Measurements from ENCODE around the gene ATP2B3. TPM values are rescaled to one million over a fixed set of nuclear protein-coding genes. Genes with fewer than 3 reads are reported as not detected.

ATP2B3 gene
- total and polyA plus RNA-seq, 2 experiments from 2014 or later, result 0.17 TPM; not detected in 1

DNA sequence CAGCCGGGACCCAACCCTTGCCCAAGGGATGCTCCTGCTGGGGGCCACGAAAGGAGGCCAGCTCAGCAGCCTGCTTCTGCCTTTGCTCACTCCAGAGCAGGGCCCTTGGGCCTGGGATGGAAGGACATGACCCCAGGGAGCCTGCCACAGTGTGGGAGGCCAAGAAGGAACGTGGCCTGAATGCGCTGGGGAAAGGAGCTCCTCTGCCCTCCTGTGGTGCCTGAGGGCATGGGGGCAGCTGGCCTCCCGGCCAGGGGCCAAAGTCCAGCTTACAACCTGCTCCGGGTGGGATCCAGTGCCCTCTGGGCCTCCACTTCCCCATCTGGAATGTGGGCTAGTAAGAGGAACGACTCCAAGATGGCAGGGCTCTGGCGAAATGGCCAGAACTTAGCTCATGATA, 2.0 kb upstream of the ATP2B3 start (continued):
- TF ChIP-seq, protein P1, sequence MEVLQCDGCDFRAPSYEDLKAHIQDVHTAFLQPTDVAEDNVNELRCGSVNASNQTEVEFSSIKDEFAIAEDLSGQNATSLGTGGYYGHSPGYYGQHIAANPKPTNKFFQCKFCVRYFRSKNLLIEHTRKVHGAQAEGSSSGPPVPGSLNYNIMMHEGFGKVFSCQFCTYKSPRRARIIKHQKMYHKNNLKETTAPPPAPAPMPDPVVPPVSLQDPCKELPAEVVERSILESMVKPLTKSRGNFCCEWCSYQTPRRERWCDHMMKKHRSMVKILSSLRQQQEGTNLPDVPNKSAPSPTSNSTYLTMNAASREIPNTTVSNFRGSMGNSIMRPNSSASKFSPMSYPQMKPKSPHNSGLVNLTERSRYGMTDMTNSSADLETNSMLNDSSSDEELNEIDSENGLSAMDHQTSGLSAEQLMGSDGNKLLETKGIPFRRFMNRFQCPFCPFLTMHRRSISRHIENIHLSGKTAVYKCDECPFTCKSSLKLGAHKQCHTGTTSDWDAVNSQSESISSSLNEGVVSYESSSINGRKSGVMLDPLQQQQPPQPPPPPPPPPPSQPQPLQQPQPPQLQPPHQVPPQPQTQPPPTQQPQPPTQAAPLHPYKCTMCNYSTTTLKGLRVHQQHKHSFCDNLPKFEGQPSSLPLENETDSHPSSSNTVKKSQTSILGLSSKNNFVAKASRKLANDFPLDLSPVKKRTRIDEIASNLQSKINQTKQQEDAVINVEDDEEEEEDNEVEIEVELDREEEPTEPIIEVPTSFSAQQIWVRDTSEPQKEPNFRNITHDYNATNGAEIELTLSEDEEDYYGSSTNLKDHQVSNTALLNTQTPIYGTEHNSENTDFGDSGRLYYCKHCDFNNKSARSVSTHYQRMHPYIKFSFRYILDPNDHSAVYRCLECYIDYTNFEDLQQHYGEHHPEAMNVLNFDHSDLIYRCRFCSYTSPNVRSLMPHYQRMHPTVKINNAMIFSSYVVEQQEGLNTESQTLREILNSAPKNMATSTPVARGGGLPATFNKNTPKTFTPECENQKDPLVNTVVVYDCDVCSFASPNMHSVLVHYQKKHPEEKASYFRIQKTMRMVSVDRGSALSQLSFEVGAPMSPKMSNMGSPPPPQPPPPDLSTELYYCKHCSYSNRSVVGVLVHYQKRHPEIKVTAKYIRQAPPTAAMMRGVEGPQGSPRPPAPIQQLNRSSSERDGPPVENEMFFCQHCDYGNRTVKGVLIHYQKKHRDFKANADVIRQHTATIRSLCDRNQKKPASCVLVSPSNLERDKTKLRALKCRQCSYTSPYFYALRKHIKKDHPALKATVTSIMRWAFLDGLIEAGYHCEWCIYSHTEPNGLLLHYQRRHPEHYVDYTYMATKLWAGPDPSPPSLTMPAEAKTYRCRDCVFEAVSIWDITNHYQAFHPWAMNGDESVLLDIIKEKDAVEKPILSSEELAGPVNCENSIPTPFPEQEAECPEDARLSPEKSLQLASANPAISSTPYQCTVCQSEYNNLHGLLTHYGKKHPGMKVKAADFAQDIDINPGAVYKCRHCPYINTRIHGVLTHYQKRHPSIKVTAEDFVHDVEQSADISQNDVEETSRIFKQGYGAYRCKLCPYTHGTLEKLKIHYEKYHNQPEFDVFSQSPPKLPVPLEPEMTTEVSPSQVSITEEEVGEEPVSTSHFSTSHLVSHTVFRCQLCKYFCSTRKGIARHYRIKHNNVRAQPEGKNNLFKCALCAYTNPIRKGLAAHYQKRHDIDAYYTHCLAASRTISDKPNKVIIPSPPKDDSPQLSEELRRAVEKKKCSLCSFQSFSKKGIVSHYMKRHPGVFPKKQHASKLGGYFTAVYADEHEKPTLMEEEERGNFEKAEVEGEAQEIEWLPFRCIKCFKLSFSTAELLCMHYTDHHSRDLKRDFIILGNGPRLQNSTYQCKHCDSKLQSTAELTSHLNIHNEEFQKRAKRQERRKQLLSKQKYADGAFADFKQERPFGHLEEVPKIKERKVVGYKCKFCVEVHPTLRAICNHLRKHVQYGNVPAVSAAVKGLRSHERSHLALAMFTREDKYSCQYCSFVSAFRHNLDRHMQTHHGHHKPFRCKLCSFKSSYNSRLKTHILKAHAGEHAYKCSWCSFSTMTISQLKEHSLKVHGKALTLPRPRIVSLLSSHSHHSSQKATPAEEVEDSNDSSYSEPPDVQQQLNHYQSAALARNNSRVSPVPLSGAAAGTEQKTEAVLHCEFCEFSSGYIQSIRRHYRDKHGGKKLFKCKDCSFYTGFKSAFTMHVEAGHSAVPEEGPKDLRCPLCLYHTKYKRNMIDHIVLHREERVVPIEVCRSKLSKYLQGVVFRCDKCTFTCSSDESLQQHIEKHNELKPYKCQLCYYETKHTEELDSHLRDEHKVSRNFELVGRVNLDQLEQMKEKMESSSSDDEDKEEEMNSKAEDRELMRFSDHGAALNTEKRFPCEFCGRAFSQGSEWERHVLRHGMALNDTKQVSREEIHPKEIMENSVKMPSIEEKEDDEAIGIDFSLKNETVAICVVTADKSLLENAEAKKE (CRISPR knock-in tag; IDR thresholded peaks at IDR 0.05), result no peak
- TF ChIP-seq CREB1 (CRISPR knock-in tag; IDR thresholded peaks at IDR 0.05; ENCODE audit: low read depth) (no peak), EZH2phosphoT487 (IDR thresholded peaks at IDR 0.05; ENCODE audit: unreplicated experiment) (no peak), POLR2AphosphoS5 (IDR thresholded peaks at IDR 0.05; ENCODE audit: low read depth) (no peak), NANOG (IDR thresholded peaks at IDR 0.05; ENCODE audit: borderline replicate concordance) (no peak)

DNA sequence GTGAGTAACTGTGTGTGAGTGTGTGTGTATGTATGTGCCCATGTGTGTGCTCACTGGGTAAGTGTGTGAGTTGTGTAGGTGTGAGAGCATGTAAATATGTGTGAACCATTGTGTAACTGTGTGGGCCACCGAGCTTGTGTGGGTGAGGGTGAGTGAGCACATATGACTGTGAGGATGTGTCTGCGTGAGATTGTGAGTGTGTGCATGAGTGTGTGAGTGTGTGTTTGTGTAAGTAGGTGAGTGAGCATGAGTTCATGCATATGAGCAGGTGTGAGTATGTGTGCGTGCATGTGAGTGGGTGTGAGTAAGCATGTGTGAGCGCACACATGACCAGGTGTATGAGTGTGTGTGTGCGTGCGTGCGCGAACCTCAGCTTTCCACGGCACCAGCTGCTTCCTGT, 1.4 kb upstream of the ATP2B3 start:
- Histone ChIP-seq H3K27ac (ENCODE audit: low read depth) (no peak overlapping the region), H3K9me2 (ENCODE audit: insufficient read depth) (no peaks in the 10 kb centered on the region), H3K4me1 (ENCODE audit: insufficient read depth) (no peaks in the 10 kb centered on the region), H3K27me3 (ENCODE audit: insufficient read depth) (peaks cover 30% of the 10 kb centered on the region), H2AFZ (no peak overlapping the region), H3F3A (replicated peaks; ENCODE audit: low read depth) (no peaks in the 10 kb centered on the region), H3K79me2 (replicated peaks; ENCODE audit: insufficient read depth) (no peaks in the 10 kb centered on the region), H3K4me3 (no peak overlapping the region), H3K4me2 (no peak overlapping the region), H4K20me1 (replicated peaks; ENCODE audit: insufficient read depth) (no peaks in the 10 kb centered on the region), H3K36me3 (ENCODE audit: insufficient read depth) (no peaks in the 10 kb centered on the region)
- H3K27ac Mint-ChIP-seq, result no peak overlapping the region
- H3K9me3 Mint-ChIP-seq, result no peaks in the 10 kb centered on the region
- peaks cover 3% of the 10 kb centered on the region; the same call in 2 of the 3 replicates for H3K4me1 Mint-ChIP-seq
- no peak for ATAC-seq
- peak overlapping the region; percentile 30; the same call in 1 of the 3 replicates for H3K4me3 Mint-ChIP-seq
- peaks cover 34% of the 10 kb centered on the region for H3K27me3 Mint-ChIP-seq (ENCODE audit: insufficient read depth, low read depth, poor library complexity)
- H3K36me3 Mint-ChIP-seq (ENCODE audit: low read depth), result no peaks in the 10 kb centered on the region; the same call in 2 of the 3 replicates
- DNase-seq (ENCODE audit: low spot score), result no peak
- no peak for TF ChIP-seq NANOG (IDR thresholded peaks at IDR 0.05; ENCODE audit: borderline replicate concordance)
- TF ChIP-seq ZNF114 (CRISPR knock-in tag; IDR thresholded peaks at IDR 0.05), result no peak
- TF ChIP-seq, protein P2, sequence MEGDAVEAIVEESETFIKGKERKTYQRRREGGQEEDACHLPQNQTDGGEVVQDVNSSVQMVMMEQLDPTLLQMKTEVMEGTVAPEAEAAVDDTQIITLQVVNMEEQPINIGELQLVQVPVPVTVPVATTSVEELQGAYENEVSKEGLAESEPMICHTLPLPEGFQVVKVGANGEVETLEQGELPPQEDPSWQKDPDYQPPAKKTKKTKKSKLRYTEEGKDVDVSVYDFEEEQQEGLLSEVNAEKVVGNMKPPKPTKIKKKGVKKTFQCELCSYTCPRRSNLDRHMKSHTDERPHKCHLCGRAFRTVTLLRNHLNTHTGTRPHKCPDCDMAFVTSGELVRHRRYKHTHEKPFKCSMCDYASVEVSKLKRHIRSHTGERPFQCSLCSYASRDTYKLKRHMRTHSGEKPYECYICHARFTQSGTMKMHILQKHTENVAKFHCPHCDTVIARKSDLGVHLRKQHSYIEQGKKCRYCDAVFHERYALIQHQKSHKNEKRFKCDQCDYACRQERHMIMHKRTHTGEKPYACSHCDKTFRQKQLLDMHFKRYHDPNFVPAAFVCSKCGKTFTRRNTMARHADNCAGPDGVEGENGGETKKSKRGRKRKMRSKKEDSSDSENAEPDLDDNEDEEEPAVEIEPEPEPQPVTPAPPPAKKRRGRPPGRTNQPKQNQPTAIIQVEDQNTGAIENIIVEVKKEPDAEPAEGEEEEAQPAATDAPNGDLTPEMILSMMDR (conservative IDR thresholded peaks at IDR 0.05; ENCODE audit: low read depth in 2 of 2), result no peak
- no peak for TF ChIP-seq CREB1 (CRISPR knock-in tag; IDR thresholded peaks at IDR 0.05; ENCODE audit: low read depth)
- TF ChIP-seq POLR2AphosphoS5 (IDR thresholded peaks at IDR 0.05; ENCODE audit: low read depth), result no peak
- no peak for TF ChIP-seq JUNB (IDR thresholded peaks at IDR 0.05; ENCODE audit: unreplicated experiment)
- TF ChIP-seq STAT1 (IDR thresholded peaks at IDR 0.05; ENCODE audit: unreplicated experiment), result no peak
- no peak for TF ChIP-seq EZH2 (IDR thresholded peaks at IDR 0.05; ENCODE audit: low read depth, unreplicated experiment)
- TF ChIP-seq, protein P3, sequence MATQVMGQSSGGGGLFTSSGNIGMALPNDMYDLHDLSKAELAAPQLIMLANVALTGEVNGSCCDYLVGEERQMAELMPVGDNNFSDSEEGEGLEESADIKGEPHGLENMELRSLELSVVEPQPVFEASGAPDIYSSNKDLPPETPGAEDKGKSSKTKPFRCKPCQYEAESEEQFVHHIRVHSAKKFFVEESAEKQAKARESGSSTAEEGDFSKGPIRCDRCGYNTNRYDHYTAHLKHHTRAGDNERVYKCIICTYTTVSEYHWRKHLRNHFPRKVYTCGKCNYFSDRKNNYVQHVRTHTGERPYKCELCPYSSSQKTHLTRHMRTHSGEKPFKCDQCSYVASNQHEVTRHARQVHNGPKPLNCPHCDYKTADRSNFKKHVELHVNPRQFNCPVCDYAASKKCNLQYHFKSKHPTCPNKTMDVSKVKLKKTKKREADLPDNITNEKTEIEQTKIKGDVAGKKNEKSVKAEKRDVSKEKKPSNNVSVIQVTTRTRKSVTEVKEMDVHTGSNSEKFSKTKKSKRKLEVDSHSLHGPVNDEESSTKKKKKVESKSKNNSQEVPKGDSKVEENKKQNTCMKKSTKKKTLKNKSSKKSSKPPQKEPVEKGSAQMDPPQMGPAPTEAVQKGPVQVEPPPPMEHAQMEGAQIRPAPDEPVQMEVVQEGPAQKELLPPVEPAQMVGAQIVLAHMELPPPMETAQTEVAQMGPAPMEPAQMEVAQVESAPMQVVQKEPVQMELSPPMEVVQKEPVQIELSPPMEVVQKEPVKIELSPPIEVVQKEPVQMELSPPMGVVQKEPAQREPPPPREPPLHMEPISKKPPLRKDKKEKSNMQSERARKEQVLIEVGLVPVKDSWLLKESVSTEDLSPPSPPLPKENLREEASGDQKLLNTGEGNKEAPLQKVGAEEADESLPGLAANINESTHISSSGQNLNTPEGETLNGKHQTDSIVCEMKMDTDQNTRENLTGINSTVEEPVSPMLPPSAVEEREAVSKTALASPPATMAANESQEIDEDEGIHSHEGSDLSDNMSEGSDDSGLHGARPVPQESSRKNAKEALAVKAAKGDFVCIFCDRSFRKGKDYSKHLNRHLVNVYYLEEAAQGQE (IDR thresholded peaks at IDR 0.05; ENCODE audit: unreplicated experiment), result no peak
- no peak for TF ChIP-seq EZH2phosphoT487 (IDR thresholded peaks at IDR 0.05; ENCODE audit: unreplicated experiment)

All from GM23338 (cell line).